GM18526 (cell line): Measurements from ENCODE around the gene RILP.
A peak's percentile ranks its signal among the peaks of the same experiment; 100 is the strongest.

Experiments used
- POLR2A ChIP-seq: IDR thresholded peaks from 3 replicates; pipeline ENCODE4 v1.6.1; 2011; ENCODE audit not compliant: insufficient read length; ENCODE audit errors: extremely low read depth

Gene RILP

DNA sequence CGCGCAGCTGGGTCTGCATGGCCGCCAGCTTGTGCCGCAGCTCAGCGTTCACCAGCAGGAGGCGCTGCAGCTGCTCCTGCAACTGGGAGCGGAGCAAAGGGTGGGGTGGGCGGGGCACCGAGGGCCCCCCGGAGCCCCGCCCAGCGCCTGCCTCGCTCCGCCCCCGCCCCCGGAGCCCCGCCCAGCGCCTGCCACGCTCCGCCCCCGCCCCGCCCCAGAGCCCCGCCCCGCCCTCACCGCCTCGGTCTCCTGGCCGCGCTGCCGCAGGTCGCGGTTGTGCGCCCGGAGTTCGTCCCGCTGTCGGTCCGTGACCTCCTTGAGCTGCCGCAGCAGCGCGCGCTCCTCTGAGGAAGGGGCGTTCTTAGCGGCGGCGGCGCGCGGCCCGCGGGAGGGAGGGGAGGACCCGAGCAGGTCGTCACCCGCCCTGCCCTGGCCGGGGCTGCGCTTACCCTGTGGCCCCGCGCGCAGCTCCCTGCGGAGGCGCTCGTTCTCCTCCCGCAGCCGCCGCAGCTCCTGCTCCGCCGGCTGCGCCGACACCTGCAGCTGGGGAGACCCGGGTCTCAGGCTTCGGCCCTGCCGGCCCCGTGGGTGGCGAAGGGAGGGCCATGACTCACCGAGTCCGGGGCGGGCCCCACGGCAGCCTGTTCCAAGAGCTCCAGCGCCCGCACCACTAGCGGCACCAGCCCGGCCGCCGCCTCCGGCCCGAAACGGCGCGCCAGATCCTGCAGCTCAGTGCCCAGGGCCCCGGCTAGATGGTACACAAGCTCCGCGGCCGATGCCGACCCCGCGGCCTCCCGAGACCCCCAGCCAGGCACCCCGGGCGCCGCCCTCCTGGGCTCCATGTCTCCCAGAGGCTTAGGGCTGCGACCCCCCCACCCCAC, 463 bp downstream of the RILP start:
- peak; percentile 33 for TF ChIP-seq POLR2A

DNA sequence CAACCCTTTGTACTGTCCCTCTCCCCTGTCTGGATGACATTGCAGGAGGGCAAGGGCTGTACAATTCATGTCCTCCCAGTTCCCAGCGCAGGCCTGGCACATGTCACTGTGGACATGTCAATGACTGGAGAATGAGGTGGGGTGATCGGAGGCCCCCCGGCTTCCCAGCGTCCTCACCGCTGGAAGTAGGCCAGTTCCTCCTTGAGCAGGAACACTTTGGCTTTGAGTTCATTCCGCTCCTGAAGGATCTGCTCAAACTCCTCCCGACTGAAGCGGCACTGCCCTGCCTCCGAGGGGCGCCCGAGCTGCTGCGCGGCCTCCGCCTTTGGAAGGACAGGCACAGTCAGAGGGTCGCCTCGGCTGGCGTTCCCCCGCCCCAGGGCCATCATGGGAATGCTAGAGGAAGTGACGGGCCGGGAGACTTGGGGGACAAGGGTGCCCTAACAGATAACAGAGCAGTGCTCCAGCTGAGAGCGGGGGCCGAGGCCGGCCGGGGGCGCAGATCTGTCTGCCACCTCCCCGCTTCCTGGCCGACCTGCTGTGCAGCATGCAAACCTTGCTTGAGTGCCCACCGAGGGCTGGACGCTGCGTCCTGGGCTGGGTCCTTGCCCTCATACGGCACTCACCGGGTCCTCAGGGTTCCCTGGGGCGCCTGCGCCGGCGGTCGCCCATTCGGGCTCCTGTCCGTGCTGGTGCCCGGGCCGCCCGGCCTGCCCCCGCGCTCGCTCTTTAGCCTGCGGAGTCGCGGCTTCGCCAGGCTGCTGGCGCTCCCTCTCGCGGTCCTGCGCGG, 1.3 kb downstream of the RILP start:
- TF ChIP-seq POLR2A, result no peak

DNA sequence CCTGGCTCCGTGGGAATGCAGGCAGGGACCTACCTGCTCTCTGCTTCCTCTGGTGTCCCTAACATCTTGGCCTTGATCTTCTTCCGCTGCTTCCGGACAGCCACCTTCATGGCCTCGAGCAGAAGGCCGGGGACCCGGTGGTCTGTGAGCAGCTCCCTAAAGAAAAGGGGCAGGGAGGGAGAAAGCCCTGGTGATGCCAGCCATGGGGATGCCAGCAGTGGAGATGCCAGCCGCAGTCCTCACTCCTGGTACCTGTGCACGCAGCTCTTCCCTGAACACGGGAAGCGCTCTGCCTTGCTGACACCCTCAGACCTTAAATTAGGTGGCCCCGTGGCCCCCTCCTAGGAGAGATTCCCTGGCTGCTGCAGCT, 1.9 kb downstream of the RILP start:
- no peak for TF ChIP-seq POLR2A

DNA sequence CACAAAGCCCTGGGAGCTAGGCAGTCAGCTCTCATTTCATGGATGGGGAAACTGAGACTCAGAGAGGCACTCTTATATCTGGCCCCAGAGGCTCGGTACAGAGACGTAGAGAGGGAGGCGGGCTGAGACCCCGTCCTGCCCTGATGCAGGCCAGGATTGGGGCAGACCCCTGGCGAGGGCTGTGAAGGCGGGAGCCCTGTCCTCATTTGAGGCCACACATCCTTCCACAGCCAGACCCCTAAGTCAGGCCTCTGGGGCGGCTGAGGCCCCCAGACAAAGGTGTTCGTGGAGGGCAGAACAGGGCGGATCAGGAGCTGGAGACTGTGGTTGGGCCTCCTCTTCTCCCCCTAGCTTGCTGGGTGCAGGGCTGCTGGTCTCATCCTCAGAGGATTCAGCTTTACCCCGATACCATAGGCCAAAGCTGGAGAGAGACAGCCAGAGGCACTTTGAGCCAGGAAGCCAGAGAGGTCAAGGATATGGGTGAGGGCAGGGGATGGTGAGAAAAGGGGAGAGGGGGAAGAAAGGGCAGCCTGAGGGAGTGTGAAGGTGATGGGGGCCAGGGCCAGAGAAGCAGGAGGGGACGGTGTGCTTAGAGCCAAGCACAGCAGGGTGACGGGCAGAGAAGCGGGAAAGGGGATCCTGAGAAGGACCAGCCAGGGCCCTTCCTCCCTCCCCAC, 3.3 kb downstream of the RILP start:
- TF ChIP-seq POLR2A, result no peak

DNA sequence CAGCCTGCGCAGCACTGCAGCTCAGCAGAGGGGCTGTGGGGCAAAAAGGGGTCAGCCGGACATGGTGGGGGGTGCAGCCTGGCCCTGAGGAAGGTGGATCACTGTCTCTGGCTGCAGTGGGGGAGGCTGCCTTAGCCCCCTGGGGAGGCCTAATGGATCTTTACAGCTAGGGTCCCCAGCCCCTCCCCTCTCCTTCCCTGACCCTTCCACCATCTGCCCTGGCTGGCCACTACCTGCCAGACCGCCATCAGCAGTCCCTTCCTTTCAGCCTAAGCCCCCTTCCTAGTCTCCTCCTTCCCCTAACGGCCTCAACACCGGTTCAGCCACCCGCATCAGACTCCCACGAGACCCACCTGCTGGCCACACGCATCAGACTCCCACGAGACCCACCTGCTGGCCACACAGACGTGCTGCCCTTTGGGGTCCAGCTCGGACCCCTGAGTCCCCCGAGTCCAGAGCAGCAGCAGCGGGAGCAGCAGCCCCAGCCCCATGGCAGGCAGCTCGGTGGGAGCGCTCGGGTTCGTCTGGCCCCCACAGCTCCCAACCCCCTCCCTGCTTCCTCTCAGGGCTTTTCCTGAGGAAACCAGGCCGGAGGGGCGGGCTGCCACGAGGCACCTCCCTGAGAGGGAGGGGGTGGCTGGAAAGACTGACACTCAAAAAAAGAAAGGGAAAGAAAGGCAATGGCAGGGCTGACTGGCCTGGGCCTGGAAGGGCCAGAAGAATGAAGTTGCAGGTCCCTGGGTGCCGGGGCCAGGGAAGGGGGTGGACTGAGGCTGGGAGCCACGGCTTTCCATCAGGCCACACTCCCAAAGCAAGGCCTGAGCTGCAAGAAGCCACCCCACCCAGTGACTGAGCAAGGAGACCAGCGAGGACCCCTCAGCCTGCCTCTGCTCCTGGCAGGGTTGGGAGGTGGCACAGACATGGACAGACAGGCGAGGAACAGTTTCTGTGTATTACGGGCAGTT, 4.2 kb downstream of the RILP start, which contains the start of gene SCARF1:
SCARF1 (minus strand) TSS at position 526 of the 965 bp plus-strand sequence; CDS start at position 491, 35 bp downstream.
- TF ChIP-seq POLR2A, result peak; percentile 24

DNA sequence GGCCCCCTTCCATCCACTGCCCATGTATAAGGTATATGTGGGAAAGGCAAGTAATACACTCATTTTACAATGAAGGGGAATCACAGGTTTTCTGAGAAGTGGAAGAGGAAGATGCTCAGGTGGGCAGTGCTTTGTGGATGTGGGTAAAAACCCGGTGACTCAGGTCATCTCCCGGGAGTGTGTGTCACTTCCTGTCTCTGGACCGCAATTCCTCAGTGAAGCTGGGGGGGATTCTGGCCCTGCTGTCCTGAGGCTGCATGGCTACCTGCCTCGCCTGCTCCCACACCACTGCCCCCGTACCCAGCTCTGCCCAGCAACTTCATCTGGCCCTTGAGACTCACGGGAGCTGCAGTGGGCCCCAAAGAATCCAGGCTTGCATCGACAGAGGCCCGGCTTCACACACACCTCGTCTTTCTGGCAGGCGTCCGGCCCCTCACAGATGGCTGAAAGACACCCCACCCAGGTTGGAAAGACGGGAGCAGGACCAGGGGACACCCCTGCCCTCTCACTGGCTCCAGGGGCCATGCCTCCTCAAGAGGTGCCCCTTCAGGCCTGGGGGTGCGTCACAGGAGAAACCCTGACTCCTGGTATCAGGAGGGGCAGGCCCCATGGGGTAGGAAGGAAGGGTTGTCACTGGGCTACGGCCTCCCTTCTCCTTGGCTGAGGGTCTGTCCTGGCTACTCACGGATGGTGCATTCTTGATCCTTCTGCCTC, 5.0 kb downstream of the RILP start:
- TF ChIP-seq POLR2A, result peak; percentile 54

DNA sequence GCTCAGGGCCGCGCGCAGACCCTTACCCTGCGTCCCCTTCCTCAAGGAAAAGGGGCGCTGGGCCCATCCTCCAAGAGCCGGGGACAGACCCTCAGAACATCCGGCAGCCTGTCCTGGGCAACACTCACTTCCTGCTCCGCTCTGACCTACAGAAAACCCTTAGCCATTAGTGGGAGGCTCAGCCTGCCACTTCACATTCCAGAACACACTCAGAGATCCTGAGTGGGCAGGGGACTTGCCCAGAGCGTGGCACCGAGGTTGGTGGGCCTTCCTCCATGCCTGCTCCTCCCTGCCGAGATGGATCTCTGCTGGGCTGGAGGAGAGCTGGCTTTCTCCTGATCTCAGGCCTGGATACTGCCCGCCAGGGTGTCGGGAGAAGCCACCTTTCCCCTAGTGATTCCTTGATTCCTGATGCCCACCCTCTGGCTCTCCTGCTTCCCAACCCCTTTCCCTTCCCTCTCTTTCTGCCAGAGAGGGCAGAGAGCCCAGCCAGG, 5.6 kb downstream of the RILP start:
- TF ChIP-seq POLR2A, result no peak

DNA sequence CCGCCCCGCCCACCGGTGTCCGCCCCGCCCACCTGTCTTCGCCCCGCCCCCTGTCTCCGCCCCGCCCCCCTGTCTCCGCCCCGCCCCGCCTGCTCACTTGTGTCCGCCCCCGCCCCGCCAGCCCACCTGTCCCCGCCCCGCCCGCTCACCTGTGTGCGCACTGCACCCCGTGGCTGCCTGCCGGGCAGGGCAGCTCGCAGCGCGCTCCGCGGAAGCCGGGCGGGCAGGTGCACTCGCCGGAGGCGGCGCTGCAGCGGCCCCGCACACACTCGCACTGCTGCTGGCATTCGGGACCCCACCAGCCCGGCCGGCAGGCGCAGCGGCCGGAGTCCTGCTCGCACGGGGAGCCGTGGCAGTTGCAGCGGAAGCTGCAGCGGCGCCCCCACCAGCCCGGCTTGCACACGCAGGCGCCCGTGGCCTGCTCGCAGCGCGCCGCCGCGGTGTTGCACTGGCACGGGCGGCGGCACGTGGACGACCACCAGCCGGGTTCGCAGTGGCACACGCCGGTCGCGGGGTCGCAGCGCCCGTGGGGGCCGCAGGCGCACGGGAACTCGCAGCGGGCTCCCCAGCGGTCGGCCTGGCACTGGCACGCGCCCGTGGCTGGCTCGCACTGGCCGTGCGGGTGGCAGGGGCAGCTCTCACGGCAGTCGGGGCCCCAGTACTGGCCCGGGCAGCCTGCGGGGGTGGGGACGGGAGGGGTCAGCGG, 6.2 kb downstream of the RILP start:
- peak; percentile 45 for TF ChIP-seq POLR2A

DNA sequence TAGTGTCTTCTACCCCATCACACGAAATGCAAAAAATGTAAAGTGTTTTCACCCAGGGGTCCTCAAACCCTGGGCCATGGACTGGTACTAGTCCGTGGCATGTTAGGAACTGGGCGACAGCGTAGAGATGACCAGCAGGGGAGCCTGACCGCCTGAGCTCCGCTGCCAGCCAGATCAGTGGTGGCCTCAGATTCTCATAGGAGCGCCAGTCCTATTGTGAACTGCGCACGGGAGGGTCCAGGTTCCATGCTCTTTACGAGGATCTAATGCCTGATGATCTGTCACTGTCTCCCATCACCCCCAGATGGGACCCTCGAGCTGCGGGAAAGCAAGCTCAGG, 8.6 kb downstream of the RILP start:
- TF ChIP-seq POLR2A, result no peak

DNA sequence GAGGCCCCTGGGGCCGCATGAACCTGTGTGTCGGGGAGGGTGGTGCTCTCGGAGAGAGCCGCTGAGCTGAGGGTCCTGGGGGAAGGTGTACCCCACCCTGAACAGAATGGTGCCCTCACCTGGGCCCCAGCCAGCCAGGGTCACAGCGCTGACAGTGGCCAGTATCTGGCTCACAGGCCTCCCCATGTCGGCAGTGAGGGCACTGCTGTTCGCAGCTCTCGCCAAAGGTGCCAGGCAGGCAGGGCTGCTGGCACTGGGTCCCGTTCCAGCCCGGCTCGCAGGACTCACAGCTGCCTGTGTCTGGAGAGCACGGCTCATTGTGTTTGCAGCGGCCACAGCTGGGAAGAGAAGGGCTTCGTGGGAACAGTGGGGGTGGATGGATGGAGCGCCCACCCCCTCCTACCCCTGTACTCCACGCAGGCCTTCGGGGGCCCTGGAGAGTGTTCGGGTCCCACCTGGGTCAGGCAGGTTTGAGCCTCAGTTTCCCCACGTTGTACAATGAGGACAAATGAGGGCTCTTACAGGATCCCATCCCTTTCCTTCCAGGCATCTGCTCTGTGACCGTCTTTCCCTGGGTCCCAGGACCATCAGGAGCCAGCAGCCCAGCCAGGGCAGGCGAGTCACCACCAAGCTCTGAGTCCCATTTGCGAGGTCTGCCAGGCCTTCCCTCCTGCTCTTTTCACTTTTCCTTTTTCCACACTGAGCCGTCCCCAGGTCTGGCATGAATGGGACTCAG, 9.2 kb downstream of the RILP start:
- TF ChIP-seq POLR2A, result no peak

DNA sequence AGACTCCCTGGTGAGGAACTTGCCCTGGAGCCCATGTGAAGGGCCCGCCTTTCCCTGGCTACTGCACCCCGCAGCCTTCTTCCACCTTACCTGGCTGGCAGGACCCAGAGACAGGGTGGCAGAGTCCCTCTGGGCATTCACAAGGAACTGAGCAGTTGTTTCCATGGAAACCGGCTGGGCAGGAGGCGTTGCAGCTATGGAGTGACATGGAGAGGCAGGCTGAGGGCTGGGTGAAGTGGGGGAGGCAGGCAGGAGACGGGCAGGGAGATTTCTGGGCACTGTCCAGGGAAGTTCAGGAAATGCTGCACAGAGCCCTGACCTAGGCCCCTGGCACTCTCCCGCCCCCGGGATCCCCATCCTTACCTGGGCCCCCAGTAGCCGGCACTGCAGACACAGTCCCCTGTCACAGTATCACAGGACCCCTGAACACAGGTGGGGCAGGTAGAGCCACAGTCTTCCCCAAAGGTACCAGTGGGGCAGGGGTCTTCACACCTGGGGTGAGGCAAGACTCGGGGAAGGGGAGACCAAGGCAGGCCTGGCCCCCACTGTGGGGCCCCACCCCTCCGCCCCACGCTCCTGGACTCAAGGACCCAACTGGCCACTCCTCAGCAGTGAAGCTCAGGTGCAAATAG, 10.0 kb downstream of the RILP start:
- no peak for TF ChIP-seq POLR2A
